WERI-Rb-1 (cell line): ENCODE measurements around the gene SELENOH.

Experiments
- DNase-seq: peaks from one replicate; pipeline ENCODE4 v3.0.0-alpha.2; 2020
- H3K27ac ChIP-seq: fragments of 250-450 bp; sonication (Bioruptor Pico); 2 replicates; pipeline ENCODE4 v1.5.1; 2020; ENCODE audit warnings: mild to moderate bottlenecking, moderate library complexity
- H3K27me3 ChIP-seq: fragments of 250-450 bp; sonication (Bioruptor Pico); 2 replicates; pipeline ENCODE4 v1.5.1; 2021; ENCODE audit warnings: mild to moderate bottlenecking, low read depth, moderate library complexity; ENCODE audit not compliant: insufficient read depth, severe bottlenecking
- H3K36me3 ChIP-seq: fragments of 250-450 bp; sonication (Bioruptor Pico); 2 replicates; pipeline ENCODE4 v1.5.1; 2020; ENCODE audit warnings: mild to moderate bottlenecking, moderate library complexity
- H3K4me3 ChIP-seq: 2 replicates; pipeline ENCODE4 v1.5.1; 2011; ENCODE audit warnings: low read depth, mild to moderate bottlenecking, control low read depth, low read length
- H3K9me3 ChIP-seq: fragments of 250-450 bp; sonication (Bioruptor Pico); 2 replicates; pipeline ENCODE4 v1.5.1; 2021; ENCODE audit warnings: mild to moderate bottlenecking, moderate library complexity; ENCODE audit not compliant: severe bottlenecking
- CTCF ChIP-seq: IDR thresholded peaks from 2 replicates; pipeline ENCODE4 v1.5.1; 2011; ENCODE audit warnings: low read depth, mild to moderate bottlenecking, control low read depth, inconsistent platforms, low read length

The SELENOH gene

GRCh38 chr11:57772562-57772961, 31.3 kb downstream of the SELENOH start:
- Histone ChIP-seq H3K36me3 (no peaks in the 10 kb centered on the region), H3K9me3 (no peaks in the 10 kb centered on the region), H3K27ac (no peak overlapping the region), H3K27me3 (no peaks in the 10 kb centered on the region), H3K4me3 (no peak overlapping the region)
- DNase-seq = no peak
- no peak for TF ChIP-seq CTCF

GRCh38 chr11:57773026-57773598, 31.8 kb downstream of the SELENOH start:
- Histone ChIP-seq H3K36me3 (no peaks in the 10 kb centered on the region), H3K27me3 (no peaks in the 10 kb centered on the region), H3K9me3 (no peaks in the 10 kb centered on the region), H3K27ac (no peak overlapping the region), H3K4me3 (no peak overlapping the region)
- TF ChIP-seq CTCF = no peak
- no peak for DNase-seq

GRCh38 chr11:57775491-57775890, 34.2 kb downstream of the SELENOH start:
- H3K9me3 ChIP-seq = no peaks in the 10 kb centered on the region
- TF ChIP-seq CTCF = no peak
- no peak for DNase-seq
- no peak overlapping the region for H3K27ac ChIP-seq
- H3K36me3 ChIP-seq = no peaks in the 10 kb centered on the region
- H3K27me3 ChIP-seq = no peaks in the 10 kb centered on the region
- no peak overlapping the region for H3K4me3 ChIP-seq

GRCh38 chr11:57776031-57776521, 34.8 kb downstream of the SELENOH start:
- no peak overlapping the region for H3K4me3 ChIP-seq
- no peak overlapping the region for H3K27ac ChIP-seq
- peak; percentile 30 for DNase-seq
- no peak for TF ChIP-seq CTCF
- H3K27me3 ChIP-seq = no peaks in the 10 kb centered on the region
- H3K9me3 ChIP-seq = no peaks in the 10 kb centered on the region
- H3K36me3 ChIP-seq = no peaks in the 10 kb centered on the region

GRCh38 chr11:57776577-57777210, 35.4 kb downstream of the SELENOH start:
- H3K27ac ChIP-seq = no peak overlapping the region

More at GRCh38 chr11:57776577-57777210, 35.4 kb downstream of the SELENOH start:
- TF ChIP-seq CTCF = no peak
- no peak for DNase-seq
- no peaks in the 10 kb centered on the region for H3K27me3 ChIP-seq
- H3K4me3 ChIP-seq = no peak overlapping the region
- H3K9me3 ChIP-seq = no peaks in the 10 kb centered on the region
- H3K36me3 ChIP-seq = no peaks in the 10 kb centered on the region
